ENCODE results near the gene PRODH2. TPM values are rescaled to one million over a fixed set of nuclear protein-coding genes. Genes with fewer than 3 reads are reported as not detected.

The PRODH2 gene
- polyA plus RNA-seq, 1 of the 3 experiments (the other 2 are of a cell fraction) = not detected

GRCh38 chr19:35797663-35798062 lies 15.0 kb downstream of the PRODH2 start:
- Histone ChIP-seq H3K9ac (no peak overlapping the region), H3K4me2 (no peak overlapping the region), H3K9me3 (no peaks in the 10 kb centered on the region), H3K4me1 (ENCODE audit: control insufficient read depth in 1 of 2, insufficient read depth in 2 of 2, low read depth in 1 of 2, low read length in 1 of 2) (no peaks in the 10 kb centered on the region), H4K20me1 (ENCODE audit: insufficient read depth) (no peaks in the 10 kb centered on the region), H3K4me3 (ENCODE audit: low read depth in 2 of 2, low read length in 1 of 2) (no peak overlapping the region), H3K9me2 (no peaks in the 10 kb centered on the region), H3K79me2 (ENCODE audit: insufficient read depth) (no peaks in the 10 kb centered on the region), H3K27me3 (ENCODE audit: insufficient read depth) (peaks cover 14% of the 10 kb centered on the region; the same call in 1 of the 2 replicates), H2AFZ (ENCODE audit: low read depth) (no peak overlapping the region), H3F3A (replicated peaks; ENCODE audit: insufficient read depth) (no peaks in the 10 kb centered on the region), H3K27ac (ENCODE audit: low read depth in 2 of 2, low read length in 1 of 2) (no peak overlapping the region), H3K36me3 (replicated peaks in 1 of 2; ENCODE audit: control insufficient read depth in 1 of 2, insufficient read depth in 2 of 2, low read length in 1 of 2) (no peaks in the 10 kb centered on the region)
- POLR2A ChIA-PET = interaction anchor here (0.6 kb wide), 1 partner anchor 9 kb away, joined by 4 read pairs; no protein-coding TSS in a partner anchor
- WGBS (ENCODE audit: low lambda C conversion rate) = 50% methylated on average over 8 of the region's 15 CpGs
- no peak for DNase-seq
- CTCF ChIA-PET = interaction anchor here (0.9 to 1.2 kb wide), 2 partner anchors 10 to 22 kb away, joined by 3 to 4 read pairs; no protein-coding TSS in a partner anchor
- no peak for TF ChIP-seq PBX3 (IDR thresholded peaks at IDR 0.05)
- no peak for TF ChIP-seq SIN3A (IDR thresholded peaks at IDR 0.05; ENCODE audit: borderline replicate concordance, low read depth, low read length)
- no peak for TF ChIP-seq NFIC (IDR thresholded peaks at IDR 0.05; ENCODE audit: borderline replicate concordance)
- no peak for TF ChIP-seq REST (IDR thresholded peaks at IDR 0.05; ENCODE audit: low read depth, low read length)

DNA sequence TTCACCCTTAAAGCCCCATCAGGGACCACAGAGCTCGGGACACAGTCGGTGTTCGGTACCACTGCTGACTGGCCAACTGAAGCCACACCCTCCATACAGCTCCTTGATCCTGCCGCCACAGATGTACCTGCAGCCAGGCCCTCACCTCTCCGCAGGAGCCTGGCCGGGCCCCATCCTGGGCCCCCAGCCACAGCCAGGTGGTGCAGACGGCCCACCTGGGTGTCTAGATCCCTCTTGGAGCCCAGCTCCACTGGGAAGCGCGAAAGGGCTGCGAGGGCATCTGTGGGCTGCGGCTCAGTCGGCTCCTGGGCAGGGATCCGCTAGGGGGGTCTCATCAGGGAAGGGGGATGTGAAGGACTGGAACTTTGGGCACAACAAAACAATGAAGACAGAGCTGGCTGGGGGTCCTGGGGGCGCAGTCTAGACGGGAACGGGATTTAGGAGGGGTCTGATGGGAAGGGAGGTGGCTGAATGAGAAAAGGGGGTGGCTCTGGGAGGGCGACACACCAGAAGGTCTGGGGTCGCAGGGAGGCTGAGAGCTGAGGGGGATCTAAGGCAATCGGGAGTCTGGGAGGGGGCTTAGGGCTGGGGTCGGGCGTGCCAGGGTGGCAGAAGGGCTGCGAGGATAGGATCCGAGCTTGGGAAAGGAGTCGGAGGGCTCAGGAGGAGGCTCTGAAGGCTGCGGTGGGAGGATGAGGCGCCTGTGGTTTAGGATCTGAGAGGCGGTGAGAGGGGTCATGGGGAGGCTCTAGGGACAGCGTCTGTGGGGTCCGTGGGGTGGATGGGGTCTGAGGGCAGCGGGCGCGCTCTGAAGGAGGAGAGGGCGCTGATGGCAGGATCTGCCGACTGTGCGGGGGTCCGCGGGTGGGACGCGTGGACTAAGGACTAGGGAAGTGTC lies 15.8 kb downstream of the PRODH2 start:
- no peaks in the 10 kb centered on the region for H3K4me1 ChIP-seq (ENCODE audit: control insufficient read depth in 1 of 2, insufficient read depth in 2 of 2, low read depth in 1 of 2, low read length in 1 of 2)
- TF ChIP-seq YY1 (IDR thresholded peaks at IDR 0.05; ENCODE audit: low read depth) (no peak), FOSL2 (IDR thresholded peaks at IDR 0.05; ENCODE audit: borderline replicate concordance, low read depth) (no peak), ZBTB33 (IDR thresholded peaks at IDR 0.05; ENCODE audit: borderline replicate concordance, low read depth) (no peak), USF2 (IDR thresholded peaks at IDR 0.05; ENCODE audit: borderline replicate concordance, low read depth, low read length) (no peak), FOXJ3 (CRISPR knock-in tag; IDR thresholded peaks at IDR 0.05) (no peak), SMC3 (IDR thresholded peaks at IDR 0.05; ENCODE audit: low read depth, low read length) (no peak), RFX5 (IDR thresholded peaks at IDR 0.05; ENCODE audit: low read length) (no peak), TCF12 (IDR thresholded peaks at IDR 0.05) (no peak), TEAD4 (IDR thresholded peaks at IDR 0.05; ENCODE audit: borderline replicate concordance, insufficient read depth) (no peak), RAD21 (IDR thresholded peaks at IDR 0.05; ENCODE audit: low read length) (no peak)
- TF ChIP-seq, protein P1, sequence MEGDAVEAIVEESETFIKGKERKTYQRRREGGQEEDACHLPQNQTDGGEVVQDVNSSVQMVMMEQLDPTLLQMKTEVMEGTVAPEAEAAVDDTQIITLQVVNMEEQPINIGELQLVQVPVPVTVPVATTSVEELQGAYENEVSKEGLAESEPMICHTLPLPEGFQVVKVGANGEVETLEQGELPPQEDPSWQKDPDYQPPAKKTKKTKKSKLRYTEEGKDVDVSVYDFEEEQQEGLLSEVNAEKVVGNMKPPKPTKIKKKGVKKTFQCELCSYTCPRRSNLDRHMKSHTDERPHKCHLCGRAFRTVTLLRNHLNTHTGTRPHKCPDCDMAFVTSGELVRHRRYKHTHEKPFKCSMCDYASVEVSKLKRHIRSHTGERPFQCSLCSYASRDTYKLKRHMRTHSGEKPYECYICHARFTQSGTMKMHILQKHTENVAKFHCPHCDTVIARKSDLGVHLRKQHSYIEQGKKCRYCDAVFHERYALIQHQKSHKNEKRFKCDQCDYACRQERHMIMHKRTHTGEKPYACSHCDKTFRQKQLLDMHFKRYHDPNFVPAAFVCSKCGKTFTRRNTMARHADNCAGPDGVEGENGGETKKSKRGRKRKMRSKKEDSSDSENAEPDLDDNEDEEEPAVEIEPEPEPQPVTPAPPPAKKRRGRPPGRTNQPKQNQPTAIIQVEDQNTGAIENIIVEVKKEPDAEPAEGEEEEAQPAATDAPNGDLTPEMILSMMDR (IDR thresholded peaks at IDR 0.05) = no peak
- H3K9ac ChIP-seq = no peak overlapping the region
- no peak overlapping the region for H3K4me3 ChIP-seq (ENCODE audit: low read depth in 2 of 2, low read length in 1 of 2)
- H3K36me3 ChIP-seq (replicated peaks in 1 of 2; ENCODE audit: control insufficient read depth in 1 of 2, insufficient read depth in 2 of 2, low read length in 1 of 2) = no peaks in the 10 kb centered on the region
- H3K9me2 ChIP-seq = no peaks in the 10 kb centered on the region
- POLR2A ChIA-PET = no interaction called here
- H3K27me3 ChIP-seq (ENCODE audit: insufficient read depth) = peaks cover 14% of the 10 kb centered on the region; the same call in 1 of the 2 replicates
- H3K79me2 ChIP-seq (ENCODE audit: insufficient read depth) = no peaks in the 10 kb centered on the region
- 63% methylated on average over 38 of the region's 39 CpGs for WGBS (ENCODE audit: low lambda C conversion rate)
- no peak overlapping the region for H3K27ac ChIP-seq (ENCODE audit: low read depth in 2 of 2, low read length in 1 of 2)
- no peak for DNase-seq
- no peak overlapping the region for H3K4me2 ChIP-seq
- no peaks in the 10 kb centered on the region for H3F3A ChIP-seq (replicated peaks; ENCODE audit: insufficient read depth)
- H3K9me3 ChIP-seq = no peaks in the 10 kb centered on the region
- no peak overlapping the region for H2AFZ ChIP-seq (ENCODE audit: low read depth)
- CTCF ChIA-PET = interaction anchor here (0.5 to 1.2 kb wide), 3 partner anchors 10 to 286 kb away, joined by 3 to 4 read pairs (median 3); no protein-coding TSS in a partner anchor
- H4K20me1 ChIP-seq (ENCODE audit: insufficient read depth) = no peaks in the 10 kb centered on the region

All from SK-N-SH (cell line).